IPS-15b (cell line): ENCODE results near the gene FARSA.
"Not testable (repeated sequence)": the region's sequence is repeated elsewhere in the genome, so short reads cannot be mapped to it uniquely, and the experiment has no call there.

Source experiments
- H3K27me3 ChIP-seq: one replicate; pipeline ENCODE4 v1.6.1; 2013; ENCODE audit warnings: low read length; ENCODE audit not compliant: control insufficient read depth, insufficient read depth
- H3K36me3 ChIP-seq: one replicate; pipeline ENCODE4 v1.6.1; 2013; ENCODE audit warnings: low read length; ENCODE audit not compliant: control insufficient read depth, insufficient read depth
- H3K4me1 ChIP-seq: one replicate; pipeline ENCODE4 v1.6.1; 2013; ENCODE audit warnings: mild to moderate bottlenecking, low read length; ENCODE audit not compliant: control insufficient read depth, insufficient read depth
- H3K4me3 ChIP-seq: one replicate; pipeline ENCODE4 v1.5.1; 2013; ENCODE audit warnings: low read depth, low read length
- H3K9ac ChIP-seq: one replicate; pipeline ENCODE4 v1.6.1; 2013; ENCODE audit warnings: low read depth, mild to moderate bottlenecking, low read length
- H3K9me3 ChIP-seq: one replicate; pipeline ENCODE4 v1.6.1; 2013; ENCODE audit warnings: mild to moderate bottlenecking, low read length; ENCODE audit not compliant: control insufficient read depth, insufficient read depth

FARSA gene

DNA sequence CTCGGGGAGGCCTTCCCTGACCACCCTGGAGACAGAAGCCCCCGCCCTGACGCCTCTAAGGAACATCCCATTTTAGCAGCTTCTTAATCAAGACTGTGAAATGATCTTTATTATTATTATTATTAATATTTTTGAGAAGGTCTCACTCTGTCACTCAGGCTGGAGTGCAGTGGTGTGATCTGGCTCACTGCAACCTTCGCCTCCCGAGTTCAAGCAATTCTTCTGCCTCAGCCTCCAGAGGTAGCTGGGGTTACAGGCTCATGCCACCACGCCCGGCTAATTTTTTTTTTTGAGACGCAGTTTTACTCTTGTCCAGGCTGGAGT lies 32.3 kb upstream of the FARSA start:
- Histone ChIP-seq H3K9ac (no peak overlapping the region), H3K4me3 (peak overlapping the region; percentile 67), H3K9me3 (no peaks in the 10 kb centered on the region), H3K4me1 (no peaks in the 10 kb centered on the region), H3K27me3 (no peaks in the 10 kb centered on the region), H3K36me3 (no peaks in the 10 kb centered on the region)

GRCh38 chr19:12965017-12965811 lies 31.7 kb upstream of the FARSA start:
- H3K36me3 ChIP-seq, result no peaks in the 10 kb centered on the region
- peak overlapping the region; percentile 67 for H3K4me3 ChIP-seq
- no peaks in the 10 kb centered on the region for H3K27me3 ChIP-seq
- H3K9me3 ChIP-seq, result no peaks in the 10 kb centered on the region
- no peak overlapping the region for H3K9ac ChIP-seq
- no peaks in the 10 kb centered on the region for H3K4me1 ChIP-seq

GRCh38 chr19:12959481-12959880 lies 26.0 kb upstream of the FARSA start:
- Histone ChIP-seq H3K9me3 (no peaks in the 10 kb centered on the region), H3K36me3 (peaks cover 6% of the 10 kb centered on the region), H3K4me1 (peaks cover 2% of the 10 kb centered on the region), H3K4me3 (no peak overlapping the region), H3K9ac (no peak overlapping the region), H3K27me3 (no peaks in the 10 kb centered on the region)

DNA sequence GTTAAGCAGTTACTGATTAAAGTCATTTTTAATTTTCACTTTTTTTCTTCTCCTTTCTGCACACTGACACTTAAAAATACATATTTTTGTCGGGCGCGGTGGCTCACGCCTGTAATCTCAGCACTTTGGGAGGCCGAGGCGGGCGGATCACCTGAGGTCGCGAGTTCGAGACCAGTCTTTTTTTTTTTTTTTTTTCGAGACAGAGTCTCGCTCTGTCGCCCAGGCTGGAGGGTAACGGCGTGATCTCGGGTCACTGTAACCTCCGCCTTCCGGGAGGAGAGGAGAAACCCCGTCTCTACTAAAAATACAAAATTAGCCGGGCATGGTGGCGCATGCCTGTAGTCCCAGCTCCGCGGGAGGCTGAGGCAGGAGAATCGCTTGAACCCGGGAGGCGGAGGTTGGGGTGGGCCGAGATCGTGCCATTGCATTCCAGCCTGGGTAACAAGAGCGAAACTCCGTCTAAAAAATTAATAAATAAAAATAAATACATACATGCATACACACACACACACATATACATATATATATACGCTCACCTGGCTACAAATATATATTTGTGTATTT lies 24.0 kb upstream of the FARSA start:
- H3K9me3 ChIP-seq, H3K4me1 ChIP-seq, H3K27me3 ChIP-seq, H3K9ac ChIP-seq: not testable (repeated sequence)
- H3K36me3 ChIP-seq, result peaks cover 18% of the 10 kb centered on the region
- peak overlapping the region; percentile 99 for H3K4me3 ChIP-seq

DNA sequence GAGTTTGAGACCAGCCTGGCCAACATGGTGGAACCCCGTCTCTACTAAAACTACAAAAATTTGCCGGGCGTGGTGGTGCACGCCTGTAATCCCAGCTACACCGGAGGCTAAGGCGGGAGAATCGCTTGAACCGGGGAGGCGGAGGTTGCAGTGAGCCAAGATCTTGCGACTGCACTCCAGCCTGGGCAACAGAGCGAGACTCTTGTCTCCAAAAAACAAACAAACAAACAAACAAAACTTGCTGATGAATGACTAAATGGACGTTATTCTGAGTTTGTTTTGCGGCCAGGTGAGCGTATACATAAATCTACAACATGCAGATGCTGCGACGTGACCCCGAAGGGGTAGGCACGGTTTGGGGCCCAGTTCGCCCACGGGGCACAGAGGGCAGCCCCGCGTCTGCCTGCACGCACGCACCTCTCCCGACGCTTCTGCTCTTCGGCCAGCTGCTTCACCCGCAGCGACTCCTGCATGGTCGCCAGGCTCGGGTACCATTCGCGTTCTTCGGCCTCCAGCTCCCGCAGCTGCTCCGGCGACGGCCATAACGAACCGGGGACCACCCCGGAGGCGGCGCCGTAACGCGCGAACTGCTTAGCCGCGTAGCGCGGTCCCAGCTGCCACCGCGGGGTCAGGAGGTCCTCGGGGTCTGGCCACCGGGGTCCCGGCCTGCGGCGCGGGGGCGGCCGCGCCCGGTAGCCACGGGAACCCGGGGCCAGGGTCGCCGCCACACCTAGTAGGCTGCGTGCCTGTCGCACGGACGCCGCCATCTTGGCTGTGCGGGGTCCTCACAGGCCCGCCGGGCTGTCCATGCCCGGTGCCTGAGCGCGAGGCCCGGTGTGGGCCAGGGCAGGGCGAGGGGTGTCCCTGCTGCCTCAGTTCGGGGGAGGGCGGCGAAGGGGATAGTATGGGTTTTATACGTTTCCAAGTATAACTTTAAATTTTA lies 23.2 kb upstream of the FARSA start, which contains the start of gene GADD45GIP1:
Gene GADD45GIP1 (minus strand): TSS at position 778 of the 943 bp plus-strand sequence. CDS start 11 bp downstream, at position 767.
- H3K36me3 ChIP-seq, result peaks cover 19% of the 10 kb centered on the region
- H3K4me1 ChIP-seq, result peaks cover 3% of the 10 kb centered on the region
- H3K9me3 ChIP-seq, result no peaks in the 10 kb centered on the region
- H3K27me3 ChIP-seq, result no peaks in the 10 kb centered on the region
- peak within 1 kb of the TSS; percentile 97 for H3K9ac ChIP-seq
- H3K4me3 ChIP-seq, result peak within 1 kb of the TSS; percentile 99

- Histone ChIP-seq H3K9ac (peak overlapping the region; percentile 97), H3K9me3 (no peaks in the 10 kb centered on the region), H3K36me3 (peaks cover 20% of the 10 kb centered on the region)
These were observed 22.5 kb upstream of the FARSA start for GRCh38 chr19:12955996-12956395.

GRCh38 chr19:12955575-12955974 lies 22.1 kb upstream of the FARSA start:
- peaks cover 24% of the 10 kb centered on the region for H3K36me3 ChIP-seq
- H3K4me3 ChIP-seq, result peak overlapping the region; percentile 99
- H3K9ac ChIP-seq, result peak overlapping the region; percentile 97
- H3K4me1 ChIP-seq, H3K27me3 ChIP-seq, H3K9me3 ChIP-seq: not testable (repeated sequence)

More at GRCh38 chr19:12955996-12956395, 22.5 kb upstream of the FARSA start:
- Histone ChIP-seq H3K4me1 (peaks cover 3% of the 10 kb centered on the region), H3K27me3 (no peaks in the 10 kb centered on the region), H3K4me3 (peak overlapping the region; percentile 99)

- H3K36me3 ChIP-seq, result peaks cover 31% of the 10 kb centered on the region
- H3K4me1 ChIP-seq, result peaks cover 3% of the 10 kb centered on the region
- no peaks in the 10 kb centered on the region for H3K27me3 ChIP-seq
- H3K9me3 ChIP-seq, result no peaks in the 10 kb centered on the region
- no peak overlapping the region for H3K4me3 ChIP-seq
- H3K9ac ChIP-seq, result no peak overlapping the region
These were observed 21.1 kb upstream of the FARSA start for GRCh38 chr19:12954612-12954962.

DNA sequence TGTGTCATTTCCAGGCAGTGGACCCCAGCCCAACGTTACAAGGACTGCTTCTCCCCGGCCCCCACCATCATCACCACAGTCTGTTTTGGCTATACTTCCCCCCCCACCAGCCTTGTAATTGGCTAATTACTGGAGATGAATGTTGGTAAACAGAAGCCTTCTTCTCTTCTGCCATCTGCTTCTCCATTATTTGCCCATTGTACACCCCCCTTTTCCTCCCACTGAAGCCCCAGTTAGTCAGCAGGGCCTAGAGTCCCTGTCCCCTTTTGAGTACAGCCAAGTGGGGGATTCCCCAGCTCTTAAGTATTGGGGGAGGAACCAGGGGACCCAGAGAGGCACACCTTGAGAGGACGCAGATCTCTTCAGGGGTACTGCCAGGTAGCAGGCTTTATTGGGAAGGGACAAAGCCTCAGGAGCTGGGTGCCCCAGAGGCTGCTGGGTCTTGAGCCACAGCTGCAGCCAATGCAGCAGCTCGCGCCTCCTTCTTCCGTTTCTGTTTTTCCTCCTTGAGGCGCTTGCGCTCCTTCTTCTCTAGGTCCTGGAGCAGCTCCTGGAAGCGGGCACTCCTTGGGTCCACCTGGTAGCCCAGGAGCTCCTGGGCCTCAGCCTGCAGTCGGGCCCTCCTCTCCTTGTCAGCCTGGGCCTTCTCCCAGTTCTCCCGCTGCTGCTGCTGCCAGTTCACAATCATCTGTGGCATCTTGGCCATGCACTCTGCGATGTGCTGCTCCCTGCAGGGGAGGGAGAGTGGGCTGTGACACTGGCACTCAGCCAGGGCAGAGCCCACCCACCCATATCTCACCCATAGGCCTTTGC lies 20.5 kb upstream of the FARSA start:
- H3K27me3 ChIP-seq, result no peaks in the 10 kb centered on the region
- H3K9ac ChIP-seq, result no peak overlapping the region
- peaks cover 37% of the 10 kb centered on the region for H3K36me3 ChIP-seq
- H3K9me3 ChIP-seq, result no peaks in the 10 kb centered on the region
- no peak overlapping the region for H3K4me3 ChIP-seq
- H3K4me1 ChIP-seq, result peaks cover 3% of the 10 kb centered on the region

- no peak overlapping the region for H3K4me3 ChIP-seq
- peaks cover 3% of the 10 kb centered on the region for H3K4me1 ChIP-seq
- H3K27me3 ChIP-seq, result no peaks in the 10 kb centered on the region
- no peak overlapping the region for H3K9ac ChIP-seq
- peaks cover 44% of the 10 kb centered on the region for H3K36me3 ChIP-seq
- no peaks in the 10 kb centered on the region for H3K9me3 ChIP-seq
These were observed 19.8 kb upstream of the FARSA start for GRCh38 chr19:12953138-12953798.
